GM23248 (cell line): ENCODE results near the gene OXT.

Experiments
- EZH2 ChIP-seq: fragments of 200-600 bp; sonication (generic); IDR thresholded peaks from 2 replicates; pipeline ENCODE4 v1.6.1; 2018; ENCODE audit warnings: antibody characterized with exemption, mild to moderate bottlenecking; ENCODE audit not compliant: insufficient read depth, poor library complexity, severe bottlenecking
- EZH2phosphoT487 ChIP-seq: fragments of 200-600 bp; sonication (generic); IDR thresholded peaks from 2 replicates; pipeline ENCODE4 v1.6.1; 2018; ENCODE audit warnings: antibody characterized with exemption, moderate library complexity, mild to moderate bottlenecking, low read depth; ENCODE audit not compliant: insufficient read depth

DNA sequence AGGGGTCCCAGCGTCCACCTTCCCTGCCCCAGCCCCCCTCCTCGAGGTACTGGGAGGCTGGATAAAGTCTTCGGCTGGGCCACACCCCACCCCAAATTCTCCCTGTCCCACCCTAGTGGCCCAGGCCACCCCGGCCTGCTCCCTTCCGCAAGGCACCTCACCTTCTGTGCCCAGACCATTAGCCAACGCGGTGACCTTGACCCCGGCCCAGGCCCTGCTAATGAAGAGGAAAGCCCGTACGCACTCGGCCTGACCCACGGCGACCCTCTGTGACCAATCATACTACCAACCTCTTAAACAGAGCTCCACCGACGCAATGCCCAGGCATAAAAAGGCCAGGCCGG, 182 bp upstream of the OXT start:
- TF ChIP-seq EZH2 (no peak), EZH2phosphoT487 (no peak)
